IMR-90 (cell line): ENCODE results near the gene BAZ2B.

Experiments
- CEBPB ChIP-seq: IDR thresholded peaks from 2 replicates; pipeline ENCODE4 v1.6.1; 2012; ENCODE audit warnings: low read depth, low read length, improper control_type of control experiment
- MAZ ChIP-seq: IDR thresholded peaks from 2 replicates; pipeline ENCODE4 v1.6.1; 2012; ENCODE audit warnings: low read depth, mild to moderate bottlenecking, low read length, improper control_type of control experiment, moderate library complexity, borderline replicate concordance
- RFX5 ChIP-seq: IDR thresholded peaks from 2 replicates; pipeline ENCODE4 v1.8.0; 2012; ENCODE audit warnings: low read depth, mild to moderate bottlenecking, low read length, moderate library complexity
- TF ChIP-seq, protein P1 (sequence below): fragments of 150-350 bp; IDR thresholded peaks from 2 replicates; pipeline ENCODE4 v1.6.1; 2016; ENCODE audit warnings: low read depth, mild to moderate bottlenecking, low read length, moderate library complexity, borderline replicate concordance
- TF ChIP-seq, protein P2 (sequence below): conservative IDR thresholded peaks from 2 replicates; pipeline ENCODE4 v1.5.1; 2012; ENCODE audit warnings: mild to moderate bottlenecking, low read depth, low read length, improper control_type of control experiment

DNA sequence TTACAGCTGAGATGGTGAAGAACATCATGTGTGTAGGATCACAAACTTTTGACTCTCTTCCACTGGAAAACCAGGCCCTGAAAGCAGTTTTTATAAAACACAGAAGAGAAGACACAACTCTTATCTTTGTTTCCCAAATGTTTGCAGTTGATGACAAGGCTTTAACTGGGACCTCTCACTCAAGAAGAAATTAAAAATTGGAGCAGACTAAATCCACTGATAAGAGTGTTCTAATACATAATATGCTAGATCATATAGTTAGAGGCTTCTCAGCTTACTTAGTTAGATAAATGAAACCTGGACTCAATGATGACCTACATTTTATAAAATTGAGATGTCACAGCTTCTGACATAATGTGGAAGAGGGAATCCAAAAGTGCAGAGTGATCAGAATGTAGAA is 171.6 kb downstream of the BAZ2B start:
- TF ChIP-seq, protein P1, sequence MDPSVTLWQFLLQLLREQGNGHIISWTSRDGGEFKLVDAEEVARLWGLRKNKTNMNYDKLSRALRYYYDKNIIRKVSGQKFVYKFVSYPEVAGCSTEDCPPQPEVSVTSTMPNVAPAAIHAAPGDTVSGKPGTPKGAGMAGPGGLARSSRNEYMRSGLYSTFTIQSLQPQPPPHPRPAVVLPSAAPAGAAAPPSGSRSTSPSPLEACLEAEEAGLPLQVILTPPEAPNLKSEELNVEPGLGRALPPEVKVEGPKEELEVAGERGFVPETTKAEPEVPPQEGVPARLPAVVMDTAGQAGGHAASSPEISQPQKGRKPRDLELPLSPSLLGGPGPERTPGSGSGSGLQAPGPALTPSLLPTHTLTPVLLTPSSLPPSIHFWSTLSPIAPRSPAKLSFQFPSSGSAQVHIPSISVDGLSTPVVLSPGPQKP, result no peak
- TF ChIP-seq MAZ (no peak), CEBPB (no peak), RFX5 (no peak)
- TF ChIP-seq, protein P2, sequence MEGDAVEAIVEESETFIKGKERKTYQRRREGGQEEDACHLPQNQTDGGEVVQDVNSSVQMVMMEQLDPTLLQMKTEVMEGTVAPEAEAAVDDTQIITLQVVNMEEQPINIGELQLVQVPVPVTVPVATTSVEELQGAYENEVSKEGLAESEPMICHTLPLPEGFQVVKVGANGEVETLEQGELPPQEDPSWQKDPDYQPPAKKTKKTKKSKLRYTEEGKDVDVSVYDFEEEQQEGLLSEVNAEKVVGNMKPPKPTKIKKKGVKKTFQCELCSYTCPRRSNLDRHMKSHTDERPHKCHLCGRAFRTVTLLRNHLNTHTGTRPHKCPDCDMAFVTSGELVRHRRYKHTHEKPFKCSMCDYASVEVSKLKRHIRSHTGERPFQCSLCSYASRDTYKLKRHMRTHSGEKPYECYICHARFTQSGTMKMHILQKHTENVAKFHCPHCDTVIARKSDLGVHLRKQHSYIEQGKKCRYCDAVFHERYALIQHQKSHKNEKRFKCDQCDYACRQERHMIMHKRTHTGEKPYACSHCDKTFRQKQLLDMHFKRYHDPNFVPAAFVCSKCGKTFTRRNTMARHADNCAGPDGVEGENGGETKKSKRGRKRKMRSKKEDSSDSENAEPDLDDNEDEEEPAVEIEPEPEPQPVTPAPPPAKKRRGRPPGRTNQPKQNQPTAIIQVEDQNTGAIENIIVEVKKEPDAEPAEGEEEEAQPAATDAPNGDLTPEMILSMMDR, result no peak
